GM19467 (cell line): ENCODE measurements around the gene EDARADD.
"Not testable (repeated sequence)": the region's sequence is repeated elsewhere in the genome, so short reads cannot be mapped to it uniquely, and the experiment has no call there.

Experiments
- ATAC-seq: cut with Tn5 transposase; IDR thresholded peaks from one replicate; pipeline ENCODE4 v1.9.1; 2021; ENCODE audit warnings: mild to moderate bottlenecking, moderate library complexity; ENCODE audit not compliant: unreplicated experiment

EDARADD gene

GRCh38 chr1:236484310-236484971 is 90.4 kb downstream of the EDARADD start:
- no peak for ATAC-seq

DNA sequence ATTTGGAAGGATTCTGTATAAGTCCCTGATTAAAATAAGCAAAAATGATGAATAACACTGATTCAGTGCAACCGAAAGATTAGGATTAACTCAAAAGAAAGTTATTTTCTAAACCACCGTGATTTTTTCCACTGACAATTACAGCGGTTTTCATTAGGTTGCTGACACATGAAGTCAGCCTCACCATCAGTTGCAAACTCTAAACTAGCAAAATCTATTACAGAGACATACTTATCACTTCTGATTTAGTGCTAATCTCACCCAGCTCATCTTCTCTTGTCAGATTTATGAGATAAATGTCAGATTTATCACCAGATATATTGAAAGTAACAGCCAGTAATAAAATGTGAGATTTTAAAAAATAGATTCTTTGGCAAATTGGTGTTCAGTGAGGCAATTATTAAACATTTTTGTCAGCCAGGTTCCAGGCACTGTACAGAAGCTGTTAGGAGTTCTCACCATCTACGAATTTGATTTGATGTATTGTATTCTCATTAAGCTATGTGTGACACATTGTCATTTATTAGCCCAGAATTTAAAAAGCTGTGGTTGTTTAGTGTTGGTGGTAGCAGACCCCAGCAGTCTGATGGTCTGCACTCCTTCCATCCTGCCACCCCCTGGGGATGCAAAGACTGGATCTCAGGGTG is 92.4 kb downstream of the EDARADD start:
- ATAC-seq = no peak

DNA sequence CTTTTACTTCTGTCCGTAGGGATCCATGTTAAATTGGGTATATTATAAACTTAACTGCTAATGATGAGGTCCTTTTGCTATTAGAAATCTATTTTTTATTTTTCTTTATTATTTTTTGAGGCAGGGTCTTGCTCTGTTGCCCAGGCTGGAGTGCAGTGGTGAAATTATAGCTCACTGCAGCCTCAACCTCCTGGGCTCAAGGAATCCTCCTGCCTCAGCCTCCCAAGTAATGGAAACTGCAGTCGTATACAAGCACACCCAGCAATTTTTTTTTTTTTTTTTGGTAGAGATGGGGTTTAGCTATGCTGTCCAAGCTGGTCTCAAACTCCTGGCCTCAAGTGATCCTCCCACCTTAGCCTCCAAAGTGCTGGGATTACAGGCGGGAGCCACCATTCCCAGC is 95.1 kb downstream of the EDARADD start:
- ATAC-seq = not testable (repeated sequence)

DNA sequence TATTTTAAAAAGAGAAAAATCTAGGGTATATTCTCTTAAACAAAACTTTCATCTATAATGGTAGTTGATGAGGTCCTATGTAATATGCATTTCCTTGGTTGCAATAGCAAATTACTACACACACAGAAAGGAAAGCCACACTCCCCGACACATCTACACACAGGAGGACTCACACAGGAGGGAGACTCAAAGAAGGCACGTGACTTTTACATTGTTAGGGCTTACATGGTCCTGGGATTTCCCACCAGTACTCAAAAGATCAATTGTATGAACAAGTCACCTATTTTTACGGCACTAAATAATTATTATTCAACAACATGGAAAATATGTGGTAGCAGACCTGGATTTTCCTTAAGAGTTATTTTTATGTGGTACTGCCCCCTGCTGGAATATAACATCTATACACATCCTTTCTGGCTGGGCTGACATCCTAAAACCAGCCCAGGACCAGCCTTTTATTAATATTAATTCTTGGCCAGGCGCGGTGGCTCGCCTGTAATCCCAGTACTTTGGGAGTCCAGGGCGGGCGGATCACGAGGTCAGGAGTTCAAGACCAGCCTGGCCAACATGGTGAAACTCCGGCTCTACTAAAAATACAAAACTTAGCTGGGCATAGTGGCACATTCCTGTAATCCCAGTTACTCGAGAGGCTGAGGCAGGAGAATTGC is 95.8 kb downstream of the EDARADD start:
- no peak for ATAC-seq

DNA sequence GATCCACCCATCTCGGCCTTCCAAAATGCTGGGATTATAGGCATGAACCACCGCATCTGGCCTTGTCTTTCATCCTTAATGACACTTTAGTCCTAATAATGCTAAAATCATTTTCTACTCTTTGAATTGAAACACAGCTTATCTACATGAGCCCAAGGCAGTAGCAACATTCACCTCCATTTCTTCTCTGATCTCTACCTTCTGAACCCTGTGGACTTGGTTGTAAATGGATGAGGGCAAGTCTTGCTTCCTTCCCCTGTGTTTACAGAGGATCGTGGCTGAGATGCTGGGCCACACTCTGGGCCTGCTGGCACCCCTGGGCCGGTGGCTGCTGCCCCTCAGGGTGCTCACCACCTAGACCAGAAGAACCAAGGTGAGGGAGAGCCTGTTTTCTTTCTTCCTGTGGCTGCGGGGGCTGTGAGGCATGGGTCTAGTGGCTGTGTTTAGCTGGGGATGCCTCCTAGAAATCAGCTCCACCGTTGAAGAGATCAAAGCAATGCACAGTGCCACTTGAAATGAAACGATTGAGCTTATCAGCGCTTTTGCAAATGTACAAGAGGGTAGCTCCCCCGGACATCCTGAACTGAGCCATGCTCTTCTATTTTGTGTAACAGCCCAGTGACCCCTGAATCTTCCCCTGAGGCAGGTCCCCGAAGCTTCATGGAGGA is 97.5 kb downstream of the EDARADD start:
- no peak for ATAC-seq

GRCh38 chr1:236492378-236492777 is 98.3 kb downstream of the EDARADD start:
- ATAC-seq = no peak

DNA sequence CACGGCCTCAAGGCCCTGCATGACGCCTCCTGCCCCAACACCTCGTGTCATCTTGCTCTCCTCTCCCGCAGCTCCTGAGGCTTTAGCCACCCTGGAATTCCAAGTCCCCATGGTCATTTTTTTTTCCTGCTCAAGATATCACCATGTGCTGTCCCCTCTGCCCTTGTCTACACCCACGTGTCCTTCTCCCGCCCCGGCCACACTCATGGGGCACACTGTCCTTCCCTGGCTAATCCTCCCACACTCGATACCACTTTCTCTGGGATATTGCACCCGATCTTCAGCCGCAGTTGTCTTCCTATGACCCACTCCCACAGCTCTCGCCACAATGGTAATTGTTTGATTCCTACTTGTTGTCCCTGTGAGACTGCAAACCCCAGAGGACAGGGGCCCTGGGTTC is 100.0 kb downstream of the EDARADD start:
- ATAC-seq = no peak

GRCh38 chr1:236494586-236495466 is 100.7 kb downstream of the EDARADD start:
- ATAC-seq = no peak

DNA sequence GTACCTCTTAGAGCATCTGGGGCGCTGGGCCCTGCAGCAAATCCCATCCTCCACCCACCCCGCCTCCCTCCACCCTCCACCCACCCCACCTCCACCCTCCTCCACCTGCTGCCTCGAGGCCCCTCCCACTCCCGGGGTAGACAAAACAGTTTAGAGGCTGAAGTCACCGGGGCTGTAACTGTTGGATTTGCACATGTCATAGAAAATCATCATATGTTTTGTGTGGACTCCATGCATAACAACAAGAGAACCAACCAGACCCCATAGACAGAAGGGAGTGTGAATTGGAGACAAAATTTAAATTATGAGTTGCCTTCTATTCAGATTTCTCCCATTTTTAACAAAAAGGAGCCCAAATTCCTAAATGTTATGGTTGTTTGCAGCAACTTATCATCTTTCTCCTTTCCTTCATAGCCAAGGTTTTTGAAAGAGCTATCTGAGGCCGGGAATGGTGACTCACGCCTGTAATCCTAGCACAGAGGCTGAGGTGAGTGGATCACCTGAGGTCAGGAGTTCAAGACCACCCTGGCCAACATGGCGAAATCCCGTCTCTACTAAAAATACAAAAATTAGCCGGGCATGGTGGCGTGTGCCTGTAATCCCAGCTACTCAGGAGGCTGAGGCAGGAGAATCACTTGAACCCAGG is 101.5 kb downstream of the EDARADD start:
- no peak for ATAC-seq

GRCh38 chr1:236497908-236498307 is 103.8 kb downstream of the EDARADD start:
- no peak for ATAC-seq

- ATAC-seq = no peak
Observed at GRCh38 chr1:236501093-236501492, 107.0 kb downstream of the EDARADD start.

DNA sequence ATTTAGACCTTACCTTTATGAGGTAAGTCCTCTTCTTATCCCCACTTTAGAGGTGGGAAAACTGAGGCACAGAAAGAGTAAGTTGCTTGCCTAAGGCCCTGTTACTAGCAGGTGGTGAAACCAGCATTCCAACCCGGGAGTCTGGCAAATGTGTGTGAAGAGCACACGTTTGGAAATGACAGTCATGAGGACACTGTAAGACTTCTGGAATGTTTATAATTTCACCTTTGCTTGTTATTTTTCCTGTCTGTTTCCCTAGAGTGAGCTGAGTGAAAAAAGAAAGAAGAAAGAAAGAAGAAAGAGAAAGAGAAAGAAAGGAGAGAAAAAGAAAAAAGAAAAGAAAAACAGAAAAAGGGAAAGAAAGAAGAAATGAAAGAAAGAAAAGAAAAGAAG is 108.5 kb downstream of the EDARADD start:
- ATAC-seq = no peak

- no peak for ATAC-seq
Observed at GRCh38 chr1:236502972-236503639, 109.0 kb downstream of the EDARADD start.

DNA sequence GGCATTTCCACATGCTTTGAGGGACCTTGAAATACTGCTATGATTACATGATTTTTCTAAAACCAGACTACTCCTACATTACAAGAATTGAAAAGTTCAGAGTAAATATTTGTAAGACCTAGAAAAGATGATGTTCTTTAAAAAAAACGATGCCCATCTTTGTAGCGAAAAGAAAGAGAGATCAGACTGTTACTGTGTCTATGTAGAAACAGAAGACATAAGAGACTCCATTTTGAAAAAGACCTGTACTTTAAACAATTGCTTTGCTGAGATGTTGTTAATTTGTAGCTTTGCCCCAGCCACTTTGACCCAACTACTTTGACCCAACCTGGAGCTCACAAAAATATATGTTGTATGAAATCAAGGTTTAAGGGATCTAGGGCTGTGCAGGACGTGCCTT is 110.3 kb downstream of the EDARADD start:
- ATAC-seq = not testable (repeated sequence)

- no peak for ATAC-seq
Observed at GRCh38 chr1:236507022-236507700, 113.1 kb downstream of the EDARADD start.

GRCh38 chr1:236508593-236509027 is 114.5 kb downstream of the EDARADD start:
- ATAC-seq = no peak

- ATAC-seq = no peak
Observed at GRCh38 chr1:236509203-236509602, 115.1 kb downstream of the EDARADD start.

- no peak for ATAC-seq
Observed at GRCh38 chr1:236509647-236510401, 115.7 kb downstream of the EDARADD start.
